GM21360 (cell line): ENCODE results near the gene BAG3.

Experiments
- ATAC-seq: cut with Tn5 transposase; IDR thresholded peaks from one replicate; pipeline ENCODE4 v1.9.1; 2021; ENCODE audit warnings: mild to moderate bottlenecking, moderate library complexity; ENCODE audit not compliant: unreplicated experiment

The BAG3 gene

GRCh38 chr10:119665901-119666708, 14.9 kb downstream of the BAG3 start:
- ATAC-seq, result no peak

GRCh38 chr10:119666709-119667004, 15.5 kb downstream of the BAG3 start:
- ATAC-seq, result no peak

DNA sequence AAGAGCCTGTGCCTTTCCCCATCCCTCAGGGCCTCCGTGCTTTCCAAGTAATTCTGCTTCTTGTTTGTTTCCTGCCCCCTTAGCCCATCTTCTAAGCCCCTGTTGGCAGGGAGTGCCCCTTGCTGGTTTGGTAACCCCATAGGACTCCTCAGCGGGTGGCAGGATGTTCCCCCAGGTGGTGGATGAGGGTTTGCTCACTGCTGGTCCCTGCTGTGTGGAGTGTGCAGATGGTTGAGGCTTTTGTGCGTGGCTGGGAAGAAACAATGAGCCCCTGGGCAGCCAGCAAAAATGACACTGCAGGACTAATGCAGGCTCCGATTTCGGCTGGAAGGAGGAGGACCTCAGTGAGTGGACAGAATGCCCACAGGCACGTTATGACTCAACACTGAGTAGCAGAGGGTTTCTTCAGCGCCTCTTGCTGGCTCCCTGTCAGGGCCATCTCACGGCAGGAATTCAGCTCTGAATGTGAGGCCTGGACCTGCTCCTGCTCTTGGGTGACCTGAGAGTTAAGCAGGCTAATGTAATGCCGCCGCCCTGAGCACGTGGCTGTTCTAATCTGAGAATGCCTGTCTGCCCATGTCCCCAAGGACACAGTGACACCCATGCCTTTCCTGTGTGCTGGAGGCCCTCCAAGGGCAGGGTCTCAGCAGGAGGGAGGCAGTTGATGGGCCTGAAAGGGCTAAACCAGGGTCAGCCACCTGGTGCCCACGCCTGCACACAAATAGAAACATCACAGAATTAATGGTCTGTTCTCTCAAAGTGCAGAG, 16.6 kb downstream of the BAG3 start:
- ATAC-seq, result no peak

DNA sequence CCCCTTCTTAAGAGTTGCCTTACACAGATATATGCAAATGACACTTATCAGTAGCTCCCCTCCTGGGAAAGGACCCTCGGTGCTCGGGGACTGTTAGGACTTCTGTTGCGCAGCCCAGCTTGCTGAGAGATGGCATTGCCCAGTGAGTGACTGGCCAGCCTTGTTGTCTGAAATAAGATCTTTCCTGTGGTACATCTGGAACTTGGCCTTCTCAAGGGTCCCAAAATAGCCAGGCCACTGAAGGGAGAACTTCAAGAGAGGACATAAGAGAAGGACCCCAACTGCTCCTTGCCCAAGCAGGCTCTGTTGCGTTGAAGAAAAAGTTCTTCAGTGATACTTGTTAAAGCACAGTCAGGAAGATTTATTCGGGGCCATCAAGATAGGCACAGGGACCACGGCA, 17.3 kb downstream of the BAG3 start:
- no peak for ATAC-seq

GRCh38 chr10:119669331-119669730, 18.2 kb downstream of the BAG3 start:
- ATAC-seq, result no peak

GRCh38 chr10:119669975-119670640, 18.9 kb downstream of the BAG3 start:
- no peak for ATAC-seq

GRCh38 chr10:119670717-119671116, 19.5 kb downstream of the BAG3 start:
- no peak for ATAC-seq

DNA sequence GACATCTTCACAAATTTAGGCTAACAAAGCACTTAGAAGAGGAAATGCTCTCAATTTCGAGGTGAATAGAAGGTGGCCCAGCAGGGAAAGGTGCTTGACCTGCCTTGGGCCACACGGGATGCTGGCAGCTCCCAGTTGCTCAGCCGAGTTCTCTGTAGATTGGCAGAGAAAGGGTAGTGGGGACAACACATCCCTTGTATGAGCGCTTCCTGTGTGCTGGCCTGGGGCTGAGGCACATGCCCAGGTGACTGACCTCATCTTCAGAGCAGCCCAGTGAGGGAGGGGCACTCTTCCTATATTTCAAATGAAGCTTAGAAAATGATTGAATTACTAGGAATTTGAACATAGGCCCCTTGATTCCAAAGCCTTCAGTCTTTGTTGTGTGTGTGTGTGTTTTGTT, 20.2 kb downstream of the BAG3 start:
- no peak for ATAC-seq

- ATAC-seq, result no peak
Observed at GRCh38 chr10:119672291-119672690, 21.1 kb downstream of the BAG3 start.

DNA sequence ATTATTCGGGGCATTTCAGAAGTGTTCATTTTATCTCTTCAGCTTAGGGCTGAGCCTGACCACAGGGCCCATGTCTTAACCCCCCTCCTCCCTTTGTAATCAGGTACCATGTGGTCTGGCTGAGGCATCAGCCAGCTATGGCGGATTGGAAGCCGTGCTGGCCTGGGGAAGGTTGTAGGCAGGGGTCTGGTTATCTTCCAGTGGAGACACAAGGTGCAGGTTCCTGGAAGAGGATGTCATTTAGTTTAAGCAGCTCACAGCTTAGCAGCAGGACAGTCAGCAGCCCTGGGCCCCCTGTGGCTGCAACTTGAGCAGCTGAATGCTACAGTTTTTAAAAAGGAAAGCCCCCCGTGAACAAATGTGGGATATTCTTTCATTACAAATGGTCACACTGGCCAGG, 22.1 kb downstream of the BAG3 start:
- ATAC-seq, result no peak

GRCh38 chr10:119675483-119676170, 24.4 kb downstream of the BAG3 start:
- no peak for ATAC-seq

DNA sequence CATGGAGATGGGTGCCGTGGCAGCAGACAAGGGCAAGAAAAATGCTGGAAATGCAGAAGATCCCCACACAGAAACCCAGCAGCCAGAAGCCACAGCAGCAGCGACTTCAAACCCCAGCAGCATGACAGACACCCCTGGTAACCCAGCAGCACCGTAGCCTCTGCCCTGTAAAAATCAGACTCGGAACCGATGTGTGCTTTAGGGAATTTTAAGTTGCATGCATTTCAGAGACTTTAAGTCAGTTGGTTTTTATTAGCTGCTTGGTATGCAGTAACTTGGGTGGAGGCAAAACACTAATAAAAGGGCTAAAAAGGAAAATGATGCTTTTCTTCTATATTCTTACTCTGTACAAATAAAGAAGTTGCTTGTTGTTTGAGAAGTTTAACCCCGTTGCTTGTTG, 25.9 kb downstream of the BAG3 start:
- ATAC-seq, result no peak

- ATAC-seq, result no peak
Observed at GRCh38 chr10:119677904-119678755, 26.9 kb downstream of the BAG3 start.

DNA sequence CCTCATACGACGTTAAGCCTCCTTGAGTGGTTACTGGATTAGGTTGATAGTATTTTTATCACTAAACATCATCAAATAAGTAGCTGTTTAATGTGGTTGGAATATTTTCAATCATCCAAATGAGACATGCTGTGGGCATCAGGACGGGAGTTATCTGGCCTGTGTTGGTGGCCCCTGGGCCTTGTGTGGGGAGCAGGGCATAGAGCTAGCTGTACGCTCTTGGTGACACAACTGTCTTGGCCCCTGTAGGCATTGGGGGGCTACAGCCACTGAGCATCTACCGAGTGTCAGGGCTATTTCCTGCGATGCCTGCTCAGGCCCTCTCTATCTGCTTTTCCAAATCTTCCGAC, 28.3 kb downstream of the BAG3 start:
- no peak for ATAC-seq

- ATAC-seq, result no peak
Observed at GRCh38 chr10:119680050-119680449, 28.9 kb downstream of the BAG3 start.

DNA sequence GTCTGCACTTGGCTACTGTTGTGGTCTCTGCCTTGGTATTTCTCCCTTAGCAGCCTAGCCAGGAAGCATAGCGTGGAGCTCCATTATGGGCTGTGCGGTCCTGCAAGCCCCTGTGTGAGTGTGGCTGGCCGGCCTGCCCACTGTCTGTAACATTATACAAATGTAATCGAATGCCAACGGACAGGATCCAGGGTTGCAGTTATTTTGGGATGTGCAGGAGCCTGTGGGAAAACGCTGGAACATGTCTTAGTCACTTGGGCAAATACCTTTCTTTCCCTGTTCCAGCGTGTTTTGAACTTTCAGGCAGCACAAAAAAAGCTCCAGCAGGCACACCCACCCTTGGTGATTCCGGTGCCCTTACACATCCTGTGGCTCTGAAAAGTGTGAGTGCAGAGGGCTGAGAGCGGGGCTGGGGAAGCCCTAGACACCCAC, 29.5 kb downstream of the BAG3 start:
- no peak for ATAC-seq

- peak; percentile 75 for ATAC-seq
Observed at GRCh38 chr10:119686465-119687191, 35.4 kb downstream of the BAG3 start.

- no peak for ATAC-seq
Observed at GRCh38 chr10:119687192-119688032, 36.2 kb downstream of the BAG3 start.

DNA sequence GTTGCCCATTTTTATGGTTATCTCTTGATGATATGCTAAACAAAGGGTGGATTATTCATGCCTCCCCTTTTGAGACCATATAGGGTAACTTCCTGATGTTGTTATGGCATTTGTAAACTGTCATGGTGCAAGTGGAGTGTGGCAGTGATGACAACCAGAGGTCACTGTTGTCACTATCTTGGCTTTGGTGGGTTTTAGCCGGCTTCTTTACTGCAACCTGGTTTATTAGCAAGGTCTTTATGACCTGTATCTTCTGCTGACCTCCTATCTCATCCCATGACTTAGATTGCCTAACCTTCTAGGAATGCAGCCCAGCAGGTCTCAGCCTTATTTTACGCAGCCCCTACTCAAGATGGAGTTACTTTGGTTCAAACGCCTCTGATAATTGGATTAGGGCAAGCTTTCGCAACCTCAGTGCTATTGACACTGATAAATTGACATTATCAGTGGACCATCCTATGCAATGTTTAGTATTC, 36.9 kb downstream of the BAG3 start:
- no peak for ATAC-seq
